ENCODE results near the gene HOXA10.

GRCh38 chr7:27132978-27133377, 41.1 kb downstream of the HOXA10 start:
- TF ChIP-seq EZH2 (IDR thresholded peaks at IDR 0.05; ENCODE audit: borderline replicate concordance, low read depth, low read length, severe bottlenecking) (no peak), CTCF (IDR thresholded peaks at IDR 0.05; ENCODE audit: borderline replicate concordance, extremely low read depth, low read length, poor library complexity, severe bottlenecking) (no peak)
